ENCODE data around the gene KRT39. TPM values are rescaled to one million over a fixed set of nuclear protein-coding genes. Genes with fewer than 3 reads are reported as not detected.

KRT39 gene
- total and polyA plus RNA-seq, 5 experiments from 2014 or later, result not detected

GRCh38 chr17:40909351-40909750, 57.4 kb downstream of the KRT39 start:
- DNase-seq (peak; percentile 43 to 82 (median 56)), ATAC-seq (peak; percentile 79 to 81)
- Mint-ChIP-seq H3K36me3 (no peaks in the 10 kb centered on the region), H3K27me3 (peaks cover 20 to 47% (median 37%) of the 10 kb centered on the region in 5 donors), H3K4me1 (no peaks in the 10 kb centered on the region), H3K9me3 (no peaks in the 10 kb centered on the region), H3K4me3 (no peak overlapping the region), H3K27ac (no peak overlapping the region)
- POLR2A ChIA-PET, result interaction anchor here (1.5 kb wide), 1 partner anchor 739 kb away, joined by 3 read pairs; no protein-coding TSS in a partner anchor

Other genes starting within 250 kb of the KRT39 start
Only the 30 nearest of the 33 such genes appear.
- not detected for gene KRT26, start 194.7 kb downstream of the KRT39 start, total RNA-seq
- not detected for gene KRT26, start 194.7 kb downstream of the KRT39 start, polyA plus RNA-seq
- not detected for gene KRT27, start 184.4 kb downstream of the KRT39 start, total RNA-seq
- not detected for gene KRT27, start 184.4 kb downstream of the KRT39 start, polyA plus RNA-seq
- gene KRT28, start 167.0 kb downstream of the KRT39 start, total RNA-seq, result not detected
- not detected for gene KRT28, start 167.0 kb downstream of the KRT39 start, polyA plus RNA-seq
- gene KRT10, start 144.3 kb downstream of the KRT39 start, total RNA-seq, result 10 to 100 TPM; 47.8 to 53.7 TPM
- 100 to 1,000 TPM; 185 to 239 (median 204) TPM for gene KRT10, start 144.3 kb downstream of the KRT39 start, polyA plus RNA-seq
- gene KRT12, start 99.7 kb downstream of the KRT39 start, total RNA-seq, result not detected
- gene KRT12, start 99.7 kb downstream of the KRT39 start, polyA plus RNA-seq, result not detected
- not detected for gene KRT20, start 81.7 kb downstream of the KRT39 start, total RNA-seq
- not detected for gene KRT20, start 81.7 kb downstream of the KRT39 start, polyA plus RNA-seq
- not detected for gene KRT23, start 29.3 kb downstream of the KRT39 start, total RNA-seq
- not detected for gene KRT23, start 29.3 kb downstream of the KRT39 start, polyA plus RNA-seq
- gene KRT40, start 17.4 kb upstream of the KRT39 start, total RNA-seq, result not detected
- not detected for gene KRT40, start 17.4 kb upstream of the KRT39 start, polyA plus RNA-seq
- gene KRTAP3-3, start 27.2 kb upstream of the KRT39 start, total RNA-seq, result not detected
- not detected for gene KRTAP3-3, start 27.2 kb upstream of the KRT39 start, polyA plus RNA-seq
- not detected for gene KRTAP3-2, start 33.0 kb upstream of the KRT39 start, total RNA-seq
- gene KRTAP3-2, start 33.0 kb upstream of the KRT39 start, polyA plus RNA-seq, result not detected
- gene KRTAP3-1, start 42.2 kb upstream of the KRT39 start, total RNA-seq, result not detected
- gene KRTAP3-1, start 42.2 kb upstream of the KRT39 start, polyA plus RNA-seq, result not detected
- gene KRTAP1-5, start 60.3 kb upstream of the KRT39 start, total RNA-seq, result not detected
- gene KRTAP1-5, start 60.3 kb upstream of the KRT39 start, polyA plus RNA-seq, result not detected
- gene KRTAP1-4, start 63.2 kb upstream of the KRT39 start, total RNA-seq, result not detected
- gene KRTAP1-4, start 63.2 kb upstream of the KRT39 start, polyA plus RNA-seq, result not detected
- gene KRTAP1-3, start 67.9 kb upstream of the KRT39 start, total RNA-seq, result not detected
- gene KRTAP1-3, start 67.9 kb upstream of the KRT39 start, polyA plus RNA-seq, result not detected
- not detected for gene KRTAP1-1, start 74.5 kb upstream of the KRT39 start, total RNA-seq
- gene KRTAP1-1, start 74.5 kb upstream of the KRT39 start, polyA plus RNA-seq, result not detected
- not detected for gene KRTAP2-1, start 80.4 kb upstream of the KRT39 start, total RNA-seq
- not detected for gene KRTAP2-1, start 80.4 kb upstream of the KRT39 start, polyA plus RNA-seq
- not detected for gene KRTAP2-2, start 88.3 kb upstream of the KRT39 start, total RNA-seq
- not detected for gene KRTAP2-2, start 88.3 kb upstream of the KRT39 start, polyA plus RNA-seq
- not detected for gene KRTAP2-3, start 93.2 kb upstream of the KRT39 start, total RNA-seq
- not detected for gene KRTAP2-3, start 93.2 kb upstream of the KRT39 start, polyA plus RNA-seq
- not detected for gene KRTAP2-4, start 98.9 kb upstream of the KRT39 start, total RNA-seq
- not detected for gene KRTAP2-4, start 98.9 kb upstream of the KRT39 start, polyA plus RNA-seq
- not detected for gene KRTAP4-7, start 117.2 kb upstream of the KRT39 start, total RNA-seq
- not detected for gene KRTAP4-7, start 117.2 kb upstream of the KRT39 start, polyA plus RNA-seq
- not detected for gene KRTAP4-8, start 131.2 kb upstream of the KRT39 start, total RNA-seq
- gene KRTAP4-8, start 131.2 kb upstream of the KRT39 start, polyA plus RNA-seq, result not detected
- gene KRTAP4-16, start 135.3 kb upstream of the KRT39 start, total RNA-seq, result not detected
- gene KRTAP4-16, start 135.3 kb upstream of the KRT39 start, polyA plus RNA-seq, result not detected
- gene KRTAP4-9, start 138.4 kb upstream of the KRT39 start, total RNA-seq, result not detected
- not detected for gene KRTAP4-9, start 138.4 kb upstream of the KRT39 start, polyA plus RNA-seq
- not detected for gene KRTAP4-11, start 151.4 kb upstream of the KRT39 start, total RNA-seq
- gene KRTAP4-11, start 151.4 kb upstream of the KRT39 start, polyA plus RNA-seq, result not detected
- gene KRTAP4-12, start 157.2 kb upstream of the KRT39 start, total RNA-seq, result not detected
- gene KRTAP4-12, start 157.2 kb upstream of the KRT39 start, polyA plus RNA-seq, result under 1 TPM in 1 of 3 donors, not detected in 2; 0.15 TPM
- gene KRTAP4-6, start 173.6 kb upstream of the KRT39 start, total RNA-seq, result not detected
- gene KRTAP4-6, start 173.6 kb upstream of the KRT39 start, polyA plus RNA-seq, result not detected
- not detected for gene KRTAP4-5, start 182.9 kb upstream of the KRT39 start, total RNA-seq
- not detected for gene KRTAP4-5, start 182.9 kb upstream of the KRT39 start, polyA plus RNA-seq
- gene KRTAP4-4, start 193.8 kb upstream of the KRT39 start, total RNA-seq, result not detected
- gene KRTAP4-4, start 193.8 kb upstream of the KRT39 start, polyA plus RNA-seq, result not detected
- not detected for gene KRTAP4-3, start 201.3 kb upstream of the KRT39 start, total RNA-seq
- not detected for gene KRTAP4-3, start 201.3 kb upstream of the KRT39 start, polyA plus RNA-seq
- gene KRTAP4-2, start 211.3 kb upstream of the KRT39 start, total RNA-seq, result not detected
- not detected for gene KRTAP4-2, start 211.3 kb upstream of the KRT39 start, polyA plus RNA-seq